HEK293 (cell line): ENCODE measurements around the gene ARHGAP24.

ENCODE experiments used
- CTCF ChIA-PET: fragments of 350-600 bp; formaldehyde crosslinking; extraction: SDS; loops from one replicate; lab custom pipeline; 2021; ENCODE audit warnings: antibody characterized with exemption; lab: Yijun Ruan, JAX
- POLR2A ChIA-PET: fragments of 300-600 bp; formaldehyde crosslinking; extraction: SDS; loops from one replicate; lab custom pipeline; 2020; ENCODE audit warnings: antibody characterized with exemption, inconsistent platforms; lab: Yijun Ruan, JAX
- H3K27ac ChIP-seq: fragments of 200-500 bp; sonication (Bioruptor generic); 2 replicates; pipeline ENCODE4 v1.5.1; 2014; ENCODE audit warnings: low read depth, low read length, control low read depth, inconsistent platforms; ENCODE audit errors: extremely low read depth
- H3K36me3 ChIP-seq, 2 experiments: fragments of 200-500 bp in 1 of 2; sonication (Bioruptor generic) in 1 of 2; 1 replicate in 1 of 2; 2 replicates in 1 of 2; pipeline ENCODE4 v1.5.1; 2014 to 2017; ENCODE audit warnings: inconsistent platforms in 2 of 2, low read length in 2 of 2; ENCODE audit not compliant: control insufficient read depth in 2 of 2, insufficient read depth in 1 of 2
- H3K4me1 ChIP-seq: fragments of 200-500 bp; sonication (Bioruptor generic); 2 replicates; pipeline ENCODE4 v1.5.1; 2014; ENCODE audit warnings: mild to moderate bottlenecking, low read length, inconsistent platforms; ENCODE audit not compliant: control insufficient read depth, insufficient read depth
- H3K4me3 ChIP-seq: 2 replicates; pipeline ENCODE4 v1.5.1; 2011; ENCODE audit warnings: low read depth, mild to moderate bottlenecking, control low read depth, low read length, moderate library complexity
- H3K9me3 ChIP-seq: fragments of 200-500 bp; sonication (Bioruptor generic); 2 replicates; pipeline ENCODE4 v1.5.1; 2014; ENCODE audit warnings: low read depth, low read length, inconsistent platforms; ENCODE audit not compliant: control insufficient read depth, insufficient read depth
- FEZF1 ChIP-seq: fragments of 450-650 bp; formaldehyde crosslinking; IDR thresholded peaks from 2 replicates; pipeline ENCODE4 v1.5.1; 2016; ENCODE audit warnings: missing biosample characterization, missing genetic modification characterization
- KLF7 ChIP-seq: fragments of 450-650 bp; formaldehyde crosslinking; IDR thresholded peaks from 2 replicates; pipeline ENCODE4 v1.5.1; 2016; ENCODE audit warnings: missing biosample characterization, missing genetic modification characterization, borderline replicate concordance
- KLF9 ChIP-seq: fragments of 450-650 bp; formaldehyde crosslinking; IDR thresholded peaks from 2 replicates; pipeline ENCODE4 v1.5.1; 2016; ENCODE audit warnings: missing biosample characterization, missing genetic modification characterization, low read depth
- MZF1 ChIP-seq: fragments of 450-650 bp; formaldehyde crosslinking; IDR thresholded peaks from 2 replicates; pipeline ENCODE4 v1.5.1; 2017; ENCODE audit warnings: missing biosample characterization, missing genetic modification characterization, borderline replicate concordance
- PRDM6 ChIP-seq: fragments of 450-650 bp; formaldehyde crosslinking; IDR thresholded peaks from 2 replicates; pipeline ENCODE4 v1.5.1; 2017; ENCODE audit warnings: missing biosample characterization, missing genetic modification characterization
- REPIN1 ChIP-seq: fragments of 450-650 bp; formaldehyde crosslinking; IDR thresholded peaks from 2 replicates; pipeline ENCODE4 v1.5.1; 2017; ENCODE audit warnings: missing biosample characterization, missing genetic modification characterization, low read depth
- SP7 ChIP-seq: fragments of 450-650 bp; formaldehyde crosslinking; IDR thresholded peaks from 2 replicates; pipeline ENCODE4 v1.5.1; 2016; ENCODE audit warnings: missing biosample characterization, missing genetic modification characterization
- TRIM28 ChIP-seq: IDR thresholded peaks from 2 replicates; pipeline ENCODE4 v1.6.1; 2011; ENCODE audit warnings: low read length, control low read depth, borderline replicate concordance
- ZBTB17 ChIP-seq: fragments of 450-650 bp; formaldehyde crosslinking; IDR thresholded peaks from 2 replicates; pipeline ENCODE4 v1.5.1; 2016; ENCODE audit warnings: missing biosample characterization, missing genetic modification characterization
- ZBTB44 ChIP-seq: fragments of 450-650 bp; IDR thresholded peaks from 2 replicates; pipeline ENCODE4 v1.5.1; 2018; ENCODE audit warnings: missing biosample characterization, mild to moderate bottlenecking, missing genetic modification characterization
- ZNF18 ChIP-seq: fragments of 450-650 bp; formaldehyde crosslinking; IDR thresholded peaks from 2 replicates; pipeline ENCODE4 v1.5.1; 2016; ENCODE audit warnings: missing biosample characterization, missing genetic modification characterization
- ZNF280D ChIP-seq: fragments of 450-650 bp; formaldehyde crosslinking; IDR thresholded peaks from 2 replicates; pipeline ENCODE4 v1.5.1; 2016; ENCODE audit warnings: missing biosample characterization, missing genetic modification characterization
- ZNF311 ChIP-seq: fragments of 450-650 bp; formaldehyde crosslinking; IDR thresholded peaks from 2 replicates; pipeline ENCODE4 v1.5.1; 2017; ENCODE audit warnings: missing biosample characterization, missing genetic modification characterization, borderline replicate concordance
- ZNF335 ChIP-seq: fragments of 450-650 bp; formaldehyde crosslinking; conservative IDR thresholded peaks from 2 replicates; pipeline ENCODE4 v1.5.1; 2016; ENCODE audit warnings: missing biosample characterization, missing genetic modification characterization
- ZNF366 ChIP-seq: fragments of 450-650 bp; formaldehyde crosslinking; conservative IDR thresholded peaks from 2 replicates; pipeline ENCODE4 v1.5.1; 2016; ENCODE audit warnings: missing biosample characterization, missing genetic modification characterization
- ZNF596 ChIP-seq: fragments of 450-650 bp; IDR thresholded peaks from 2 replicates; pipeline ENCODE4 v1.5.0; 2018; ENCODE audit warnings: missing biosample characterization, mild to moderate bottlenecking, missing genetic modification characterization, moderate library complexity
- ZNF600 ChIP-seq: fragments of 450-650 bp; formaldehyde crosslinking; IDR thresholded peaks from 2 replicates; pipeline ENCODE4 v1.5.1; 2016; ENCODE audit warnings: missing biosample characterization, missing genetic modification characterization
- ZNF664 ChIP-seq: fragments of 450-650 bp; formaldehyde crosslinking; IDR thresholded peaks from 2 replicates; pipeline ENCODE4 v1.5.1; 2016; ENCODE audit warnings: missing biosample characterization, missing genetic modification characterization
- ZNF670 ChIP-seq: fragments of 450-650 bp; formaldehyde crosslinking; IDR thresholded peaks from 2 replicates; pipeline ENCODE4 v1.5.1; 2016; ENCODE audit warnings: missing biosample characterization, missing genetic modification characterization, low read depth
- ZNF776 ChIP-seq: fragments of 450-650 bp; formaldehyde crosslinking; IDR thresholded peaks from 2 replicates; pipeline ENCODE4 v1.5.0; 2017; ENCODE audit warnings: missing biosample characterization, missing genetic modification characterization, borderline replicate concordance
- ZSCAN30 ChIP-seq: fragments of 450-650 bp; IDR thresholded peaks from 2 replicates; pipeline ENCODE4 v1.5.1; 2018; ENCODE audit warnings: missing biosample characterization, mild to moderate bottlenecking, missing genetic modification characterization, moderate library complexity

Gene ARHGAP24

GRCh38 chr4:85826060-85826678, 351.2 kb downstream of the ARHGAP24 start:
- Histone ChIP-seq H3K4me1 (peaks cover 7% of the 10 kb centered on the region; the same call in 1 of the 2 replicates), H3K36me3 (no peaks in the 10 kb centered on the region), H3K27ac (no peak overlapping the region; the same call in 1 of the 2 replicates), H3K4me3 (no peak overlapping the region), H3K9me3 (no peaks in the 10 kb centered on the region)
- ChIA-PET POLR2A (no interaction called here), CTCF (interaction anchor here (0.6 to 1.0 kb wide), 3 partner anchors 107 to 351 kb away, joined by 3 read pairs; no protein-coding TSS in a partner anchor)
- TF ChIP-seq TRIM28 (peak; percentile 58; the same call in 1 of the 2 replicates), ZNF366 (tag by site-specific recombination) (0 out of 2 replicates have a peak, but pooled peaks have one; percentile 20), ZNF311 (tag by site-specific recombination) (no peak), MZF1 (tag by site-specific recombination) (peak; percentile 86; the same call in 1 of the 2 replicates), ZNF596 (tag by site-specific recombination) (no peak), ZNF670 (tag by site-specific recombination) (no peak), KLF7 (tag by site-specific recombination) (no peak), PRDM6 (peak; percentile 73), ZNF664 (no peak), ZBTB17 (0 out of 2 replicates have a peak, but pooled peaks have one; percentile 29), ZBTB44 (tag by site-specific recombination) (peak; percentile 95), ZNF600 (tag by site-specific recombination) (0 out of 2 replicates have a peak, but pooled peaks have one; percentile 17), ZNF776 (no peak), KLF9 (tag by site-specific recombination) (no peak), REPIN1 (tag by site-specific recombination) (no peak), ZNF280D (no peak), ZSCAN30 (tag by site-specific recombination) (peak; percentile 67; the same call in 1 of the 2 replicates), FEZF1 (tag by site-specific recombination) (peak; percentile 88), SP7 (tag by site-specific recombination) (0 out of 2 replicates have a peak, but pooled peaks have one; percentile 10), ZNF18 (tag by site-specific recombination) (no peak), ZNF335 (peak; percentile 88)
